Activated T-helper 1 cell treated with Interleukin-2 at 50 U/mL for 16 hours (primary cell): ENCODE data around the gene KCNAB1.
A peak's percentile ranks its signal among the peaks of the same experiment; 100 is the strongest.
"Not testable (repeated sequence)": the region's sequence is repeated elsewhere in the genome, so short reads cannot be mapped to it uniquely, and the experiment has no call there.

Source experiments
- DNase-seq: peaks from one replicate; pipeline ENCODE4 v3.0.0-alpha.2; 2020; ENCODE audit warnings: low read depth

KCNAB1 gene

GRCh38 chr3:156137397-156137796 is 17.0 kb downstream of the KCNAB1 start:
- not testable (repeated sequence) for DNase-seq

GRCh38 chr3:156140001-156140595 is 19.7 kb downstream of the KCNAB1 start:
- no peak for DNase-seq

GRCh38 chr3:156142702-156143101 is 22.3 kb downstream of the KCNAB1 start:
- DNase-seq = no peak

- DNase-seq = no peak
Measured at GRCh38 chr3:156143136-156143535, 22.8 kb downstream of the KCNAB1 start.

GRCh38 chr3:156144060-156144459 is 23.7 kb downstream of the KCNAB1 start:
- DNase-seq = no peak

- no peak for DNase-seq
Measured at GRCh38 chr3:156145866-156146265, 25.5 kb downstream of the KCNAB1 start.

GRCh38 chr3:156148345-156148945 is 28.1 kb downstream of the KCNAB1 start:
- no peak for DNase-seq

- no peak for DNase-seq
Measured at GRCh38 chr3:156148946-156149381, 28.6 kb downstream of the KCNAB1 start.

GRCh38 chr3:156149876-156150275 is 29.5 kb downstream of the KCNAB1 start:
- no peak for DNase-seq

- DNase-seq = no peak
Measured at GRCh38 chr3:156150434-156151066, 30.2 kb downstream of the KCNAB1 start.

- peak; percentile 29 for DNase-seq
Measured at GRCh38 chr3:156151824-156152428, 31.5 kb downstream of the KCNAB1 start.

GRCh38 chr3:156158656-156159295 is 38.4 kb downstream of the KCNAB1 start:
- DNase-seq = no peak

- DNase-seq = no peak
Measured at GRCh38 chr3:156160647-156161046, 40.3 kb downstream of the KCNAB1 start.

GRCh38 chr3:156161172-156161571 is 40.8 kb downstream of the KCNAB1 start:
- no peak for DNase-seq

- DNase-seq = no peak
Measured at GRCh38 chr3:156163848-156164247, 43.5 kb downstream of the KCNAB1 start.

- DNase-seq = no peak
Measured at GRCh38 chr3:156166808-156167207, 46.4 kb downstream of the KCNAB1 start.

- no peak for DNase-seq
Measured at GRCh38 chr3:156170571-156170970, 50.2 kb downstream of the KCNAB1 start.

- no peak for DNase-seq
Measured at GRCh38 chr3:156171281-156172267, 51.2 kb downstream of the KCNAB1 start.

- DNase-seq = no peak
Measured at GRCh38 chr3:156172536-156172935, 52.2 kb downstream of the KCNAB1 start.

- DNase-seq = no peak
Measured at GRCh38 chr3:156174229-156174847, 54.0 kb downstream of the KCNAB1 start.

GRCh38 chr3:156175570-156175969 is 55.2 kb downstream of the KCNAB1 start:
- DNase-seq = no peak
